Stimulated activated CD8-positive, alpha-beta memory T cell treated with anti-CD3 and anti-CD28 coated beads, Interleukin-2, amount 100 ng/mL, for 1 hour (primary cell): ENCODE data around the gene RSL24D1.

ENCODE experiments used
- DNase-seq, 2 donors: peaks; one replicate each; pipeline ENCODE4 v3.0.0-alpha.2; 2020; ENCODE audit warnings: low read depth in 2 of 2

Gene RSL24D1

DNA sequence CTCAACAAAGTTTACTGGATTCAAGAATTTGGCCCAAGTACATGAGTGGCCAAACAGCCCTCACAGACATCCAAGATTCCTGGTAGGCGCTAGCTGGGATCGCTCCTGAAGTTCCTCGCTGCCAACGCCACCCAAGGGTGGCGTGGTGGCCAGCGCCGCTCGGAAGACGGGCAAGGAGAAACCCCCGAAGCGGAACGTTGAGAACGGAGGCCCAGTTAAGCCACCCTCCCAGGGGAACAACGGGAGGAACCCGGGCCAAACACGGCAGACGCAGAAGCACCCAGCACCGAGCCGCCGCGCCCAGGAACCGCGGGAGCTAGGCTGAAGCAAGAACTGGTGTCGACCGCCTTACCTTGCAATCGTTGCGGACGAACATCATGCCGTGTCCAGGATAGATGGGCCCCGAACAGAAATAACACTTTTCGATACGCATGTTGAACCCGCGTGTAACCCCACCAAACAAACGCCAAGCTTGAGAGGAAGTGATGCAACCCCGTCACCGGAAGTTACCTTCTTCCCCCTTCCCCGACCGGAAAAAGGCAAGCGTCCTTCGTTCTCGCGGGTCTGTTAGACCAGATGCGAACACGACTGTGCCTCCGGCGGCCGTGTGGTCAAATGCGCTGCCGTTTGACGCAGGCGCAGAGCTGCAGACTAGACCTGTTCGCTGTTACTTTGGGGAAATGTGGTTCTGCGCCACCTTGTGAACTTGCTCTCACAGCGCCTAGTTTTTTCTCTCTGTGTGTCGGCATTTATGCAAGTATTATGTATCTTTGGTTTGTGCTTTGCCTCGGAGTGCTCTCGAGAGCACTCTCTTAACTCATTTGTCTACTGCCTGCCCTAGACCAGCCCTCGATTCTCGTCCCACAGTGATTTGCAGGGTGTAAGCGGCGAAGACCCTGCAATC is at the start of gene RSL24D1:
RSL24D1 (minus strand) TSS at position 484 of the 904 bp plus-strand sequence; CDS start at position 433, 51 bp downstream.
- peak; percentile 89 to 92 for DNase-seq

DNA sequence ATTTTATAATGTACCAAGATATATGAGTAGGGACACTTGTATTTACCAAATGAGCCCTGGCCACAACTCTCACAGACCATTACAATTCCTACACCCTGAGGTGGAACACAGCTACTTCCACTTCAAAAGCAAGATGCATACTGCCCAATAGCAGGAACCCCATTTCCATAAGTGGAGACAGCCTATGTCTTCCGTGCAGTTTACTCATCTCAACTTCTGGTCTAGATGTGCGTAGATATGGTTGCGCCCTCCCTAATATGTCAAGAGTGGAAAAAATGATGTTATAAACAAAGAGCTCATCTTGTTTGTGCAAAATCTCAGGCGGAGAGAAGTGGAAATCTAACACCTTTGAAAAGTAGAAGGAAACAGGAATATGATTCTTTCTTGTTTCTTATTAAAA is 48.3 kb upstream of the RSL24D1 start:
- DNase-seq = no peak

DNA sequence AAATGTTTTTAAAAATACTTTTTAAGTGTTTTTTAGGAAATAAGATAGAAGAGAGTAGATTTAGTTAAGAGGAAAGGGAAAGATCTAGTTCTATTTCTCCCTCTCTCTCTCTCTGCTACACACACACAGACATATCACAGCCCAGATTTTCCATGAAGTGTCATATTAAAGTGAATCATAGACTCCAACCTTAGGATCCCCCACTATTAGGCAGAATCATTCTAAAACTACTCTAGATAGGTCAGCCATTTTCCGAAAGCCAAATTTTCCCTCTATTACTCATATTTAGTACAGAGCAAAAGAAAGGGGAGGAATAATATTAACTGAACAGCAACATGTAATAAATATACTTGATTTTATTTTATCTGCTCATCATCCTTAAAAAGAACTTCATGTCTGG is 45.1 kb upstream of the RSL24D1 start:
- no peak for DNase-seq

- no peak for DNase-seq
Observed at GRCh38 chr15:55241186-55241585, 44.4 kb upstream of the RSL24D1 start.

DNA sequence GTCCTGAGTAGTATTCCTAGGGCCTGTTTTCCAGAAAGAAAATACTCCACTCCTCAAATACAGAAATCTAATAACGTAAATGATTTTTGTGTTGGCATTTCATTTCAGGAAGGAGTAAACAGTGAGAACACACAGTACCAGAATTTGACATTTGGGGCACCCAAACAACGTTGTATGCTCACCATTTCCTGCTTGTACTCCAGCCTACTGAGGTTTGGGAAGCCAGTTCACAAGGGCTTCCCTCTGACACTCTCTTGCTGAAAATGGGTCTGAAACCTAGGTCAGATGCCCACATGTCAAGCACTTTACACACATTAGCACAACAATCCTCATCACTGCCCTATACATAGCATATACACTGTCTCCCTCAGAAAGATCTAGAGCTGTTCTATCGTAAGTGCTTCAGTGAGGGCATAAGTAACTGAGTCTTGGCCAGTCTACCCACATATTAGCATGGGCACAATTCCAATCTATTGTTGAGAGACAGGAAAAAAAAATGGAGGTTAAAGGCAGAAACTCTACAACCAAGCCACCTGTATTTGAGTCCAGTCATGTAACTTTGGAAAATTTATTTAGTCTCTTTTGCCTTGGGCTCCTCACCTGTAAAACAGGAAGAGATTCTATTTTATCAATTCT is 43.5 kb upstream of the RSL24D1 start:
- DNase-seq = no peak

- no peak for DNase-seq
Observed at GRCh38 chr15:55239440-55240124, 42.8 kb upstream of the RSL24D1 start.

- DNase-seq = no peak
Observed at GRCh38 chr15:55238877-55239276, 42.1 kb upstream of the RSL24D1 start.

- DNase-seq = no peak
Observed at GRCh38 chr15:55237219-55238130, 40.7 kb upstream of the RSL24D1 start.

DNA sequence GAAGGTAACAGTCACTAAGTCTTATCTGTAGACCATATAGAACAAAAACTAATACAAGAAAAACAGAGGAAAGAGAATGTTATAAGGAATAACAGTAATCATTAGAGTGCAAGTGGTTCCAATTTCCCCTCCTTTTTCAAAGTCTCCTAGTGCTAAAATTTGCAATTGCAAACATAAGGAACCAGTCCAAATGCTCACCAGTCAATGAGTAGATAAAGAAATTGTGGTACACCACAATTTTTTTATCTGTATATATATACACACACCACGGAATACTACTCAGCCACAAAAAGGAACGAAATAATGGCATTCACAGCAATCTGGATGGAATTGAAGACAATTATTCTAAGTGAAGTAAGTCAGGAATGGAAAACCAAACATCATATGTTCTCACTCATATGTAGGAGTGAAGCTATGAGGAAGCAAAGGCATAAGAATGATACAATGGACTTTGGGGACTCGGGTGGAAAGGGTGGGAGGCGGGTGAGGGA is 38.9 kb upstream of the RSL24D1 start:
- no peak for DNase-seq

DNA sequence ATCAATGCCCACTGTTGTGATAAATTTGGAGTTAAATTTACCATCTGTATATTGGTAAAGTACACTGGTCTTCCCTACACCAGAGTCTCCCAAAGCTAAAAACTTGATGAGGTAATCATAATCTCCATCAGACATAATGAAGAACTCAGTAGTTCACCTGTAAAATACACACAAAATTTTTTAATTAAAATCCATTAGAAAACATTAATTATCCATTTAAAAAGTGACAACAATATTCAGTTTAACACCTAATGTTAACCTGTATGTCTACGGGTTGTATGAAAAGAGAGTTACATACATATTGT is 38.0 kb upstream of the RSL24D1 start:
- DNase-seq = no peak

DNA sequence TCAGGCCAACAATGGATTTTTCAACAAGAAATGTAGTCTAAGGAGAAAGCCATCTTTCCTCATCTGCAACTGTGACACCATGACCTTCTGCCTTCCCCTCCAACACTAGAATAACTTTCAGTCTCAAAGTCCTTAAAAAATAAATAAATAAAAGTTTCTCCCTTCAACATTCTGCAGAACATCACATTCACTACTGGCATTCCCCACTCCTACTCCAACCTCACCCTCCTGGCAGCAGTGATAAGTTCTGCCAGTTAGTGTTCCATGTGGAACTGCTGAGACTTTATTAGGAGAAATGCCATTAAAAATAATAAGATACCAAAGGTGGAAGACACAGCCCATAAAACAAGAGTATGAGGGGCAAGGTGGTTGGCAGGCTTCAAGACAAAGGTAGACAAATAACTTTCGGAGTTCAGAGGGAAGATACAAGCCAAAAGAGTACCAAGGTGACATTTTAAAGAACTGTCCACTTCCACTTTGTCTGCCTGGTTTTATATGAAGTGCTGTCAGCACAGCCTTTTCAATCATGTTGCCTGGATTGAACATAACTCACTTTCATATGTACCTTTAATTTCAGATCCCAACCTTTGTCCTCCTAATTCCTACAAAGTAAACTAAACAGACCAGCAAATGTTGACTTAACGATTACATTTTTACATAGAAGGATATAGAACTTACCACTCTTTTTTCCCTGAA is 37.5 kb upstream of the RSL24D1 start:
- no peak for DNase-seq

DNA sequence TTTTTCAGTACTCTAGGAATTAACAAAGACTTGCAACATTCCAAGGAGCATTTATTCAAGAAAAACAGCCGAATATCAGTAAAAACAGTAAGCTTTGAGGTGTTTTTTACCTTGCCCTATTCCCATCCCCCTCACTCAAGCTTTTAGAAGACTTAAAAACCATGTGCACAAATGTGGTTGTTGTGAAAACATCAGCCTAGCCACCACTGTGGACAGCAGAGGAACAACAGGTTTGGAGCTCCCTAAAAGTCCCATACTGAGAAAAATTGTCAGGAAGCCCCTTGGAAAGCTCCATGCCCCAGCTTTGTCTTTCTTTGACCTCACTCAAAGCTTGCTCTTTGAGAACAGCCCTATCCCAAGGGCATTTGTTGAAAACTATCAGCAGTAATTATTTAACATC is 34.7 kb upstream of the RSL24D1 start:
- no peak for DNase-seq

- no peak for DNase-seq
Observed at GRCh38 chr15:55230953-55231352, 34.2 kb upstream of the RSL24D1 start.

DNA sequence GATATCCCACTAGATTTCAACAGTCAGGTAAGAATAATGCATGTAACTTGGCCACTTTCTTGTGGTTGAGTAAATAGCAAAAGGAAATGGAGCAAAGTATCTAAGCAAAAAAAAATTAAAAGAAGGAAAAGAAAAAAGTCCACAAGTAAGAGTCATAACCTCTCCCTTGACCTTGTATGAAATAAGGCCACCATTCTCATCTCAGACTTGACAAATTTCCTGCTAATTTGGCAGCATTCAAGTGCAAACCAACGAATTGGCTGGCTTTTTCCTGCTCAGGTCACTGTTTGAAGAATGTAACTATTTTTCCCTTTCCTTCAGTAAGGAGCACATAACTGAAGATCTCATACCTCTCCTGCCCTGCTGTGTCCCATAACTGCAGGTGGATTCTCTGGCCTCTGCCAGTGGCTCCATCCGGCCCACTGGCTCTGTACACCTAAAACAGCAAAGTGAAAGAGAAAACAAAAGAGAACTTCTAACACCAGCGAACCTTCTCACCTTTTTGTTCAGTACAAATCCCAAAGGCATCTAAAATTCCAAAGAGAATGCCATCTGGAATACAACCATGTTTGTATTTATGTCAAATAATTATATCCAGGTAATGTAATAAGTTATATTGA is 33.4 kb upstream of the RSL24D1 start:
- no peak for DNase-seq

DNA sequence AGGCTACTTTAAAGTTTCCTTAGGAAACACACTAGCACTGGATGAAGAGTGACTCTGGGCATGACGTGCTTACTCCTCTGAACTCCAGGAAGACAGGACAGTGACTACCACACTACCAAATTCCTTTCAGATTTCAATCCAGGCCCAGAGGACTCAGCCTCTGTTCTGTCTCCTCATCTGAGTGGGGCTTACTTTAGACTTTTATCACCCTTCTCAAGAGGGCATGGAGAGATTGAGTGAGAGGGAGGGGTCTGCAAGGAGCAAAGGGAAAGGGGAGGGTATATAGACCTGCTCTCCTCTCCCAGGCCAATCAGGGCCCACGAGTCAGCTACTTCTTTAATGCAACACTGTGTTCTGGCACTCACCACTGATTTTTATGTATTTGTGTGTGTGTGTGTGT is 29.4 kb upstream of the RSL24D1 start:
- DNase-seq = no peak

DNA sequence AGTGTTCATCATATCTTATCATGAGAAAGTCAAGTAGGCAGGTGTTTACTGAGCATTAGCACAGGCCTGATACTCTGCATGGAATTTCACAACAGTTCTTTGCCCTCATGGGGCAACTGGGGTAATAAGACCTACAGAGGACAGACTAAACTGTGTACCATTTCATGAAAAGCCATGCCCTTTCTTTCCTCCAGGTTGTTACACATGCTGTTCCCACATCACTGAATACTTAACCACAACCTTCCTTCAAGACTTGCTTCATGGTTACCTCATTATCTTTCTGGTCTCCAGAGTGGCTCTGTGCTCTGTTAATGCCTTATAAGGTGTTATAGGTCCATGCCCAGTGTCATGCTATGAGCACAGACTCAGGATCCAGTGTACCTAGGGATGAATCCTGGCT is 28.2 kb upstream of the RSL24D1 start:
- DNase-seq = no peak

DNA sequence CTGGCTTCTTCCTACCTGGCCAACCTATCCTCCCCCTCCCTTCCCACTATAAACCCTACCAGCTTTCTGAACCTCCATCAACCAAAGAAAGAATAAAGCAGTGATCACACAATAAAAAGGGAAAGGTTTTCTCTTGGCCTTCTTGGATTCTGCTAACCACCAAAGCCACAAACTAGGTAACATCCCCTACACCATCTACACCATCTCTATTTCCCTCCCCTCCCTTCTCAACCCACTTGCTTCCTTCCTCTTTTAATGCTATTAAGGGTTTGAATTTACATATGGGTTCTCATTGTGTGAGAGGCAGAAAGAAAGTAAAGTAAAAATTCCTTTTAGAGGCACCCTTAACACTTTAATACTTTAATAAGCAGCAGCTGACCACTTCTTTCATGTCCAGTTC is 25.8 kb upstream of the RSL24D1 start:
- no peak for DNase-seq

DNA sequence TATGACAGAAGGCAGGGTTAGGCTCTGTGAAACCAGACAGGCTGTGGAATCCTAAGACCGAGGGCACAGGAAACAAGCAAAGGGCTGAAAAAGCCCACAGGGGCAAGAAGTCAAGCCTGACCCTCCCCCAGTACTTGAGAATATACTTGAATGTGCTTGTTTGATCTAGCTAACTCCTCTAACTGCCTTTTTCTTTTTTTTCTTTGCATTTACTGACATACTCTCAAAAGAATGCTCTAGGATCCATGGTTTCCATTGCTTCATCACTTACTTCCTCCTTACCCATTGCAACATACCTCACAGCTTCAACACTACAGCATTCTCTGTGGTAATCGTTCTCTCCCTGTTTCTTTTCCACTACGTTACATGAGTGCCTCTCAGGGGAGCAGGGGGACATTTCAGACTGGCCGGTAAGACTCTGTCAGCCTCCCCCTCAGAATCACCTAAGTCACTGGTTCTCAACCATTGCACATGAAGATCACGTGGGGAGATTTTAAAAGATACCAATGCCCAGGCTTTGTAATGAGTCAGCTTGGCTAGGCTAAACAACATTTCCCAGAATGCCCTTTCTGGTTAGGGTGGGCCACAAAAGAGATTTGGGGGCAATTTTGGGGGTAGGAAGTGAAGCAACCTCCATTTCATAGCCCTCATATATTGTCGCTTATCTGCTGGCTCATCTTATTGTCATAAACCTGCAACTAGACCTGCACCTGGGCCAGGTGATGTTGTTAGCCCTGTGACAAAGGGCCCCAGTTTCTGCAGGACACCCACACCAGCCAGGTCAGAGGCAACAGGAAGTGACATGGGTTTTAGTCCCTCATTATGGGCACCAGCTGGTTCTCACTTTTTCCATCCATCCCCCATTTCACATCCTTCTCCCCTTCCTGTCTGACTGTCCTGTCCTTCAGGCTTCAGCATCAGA is 24.6 kb upstream of the RSL24D1 start:
- DNase-seq = peak in 1 of 2 donors; percentile 6

- DNase-seq = no peak
Observed at GRCh38 chr15:55220606-55221005, 23.9 kb upstream of the RSL24D1 start.
